H1 (cell line): ENCODE data around the gene ZFAND3. TPM values are rescaled to one million over a fixed set of nuclear protein-coding genes. Genes with fewer than 3 reads are reported as not detected.

Experiments used
- CTCF ChIA-PET: fragments of 300-600 bp; sonication (Branson Sonifier 250); formaldehyde crosslinking; loops from one replicate; lab custom pipeline; 2021; ENCODE audit not compliant: partially characterized antibody; lab: Charles Lee
- POLR2A ChIA-PET: fragments of 300-600 bp; sonication (Branson Sonifier 250); formaldehyde crosslinking; loops from one replicate; lab custom pipeline; 2021; ENCODE audit warnings: inconsistent platforms; ENCODE audit not compliant: partially characterized antibody; lab: Charles Lee
- DNase-seq, 2 experiments: peaks; one replicate each; pipeline versions ENCODE4 v3.0.0 to v3.0.0-alpha.2; 2010 to 2022; ENCODE audit warnings: low spot score in 2 of 2, low read depth in 1 of 2, mixed read lengths in 1 of 2
- FAIRE-seq: peaks from 2 replicates; lab custom pipeline; 2011; peaks lifted over from hg19 to GRCh38; lab: Jason Lieb, UNC
- H2AFZ ChIP-seq: 2 replicates; pipeline ENCODE4 v1.8.1; 2012; ENCODE audit warnings: low read length, inconsistent platforms
- H2AK5ac ChIP-seq: 2 replicates; pipeline ENCODE4 v1.6.1; 2013; ENCODE audit warnings: low read depth, low read length
- H2BK120ac ChIP-seq: replicated peaks from 2 replicates; pipeline ENCODE3; 2013; ENCODE audit warnings: low read depth, low read length, inconsistent platforms
- H2BK12ac ChIP-seq: 2 replicates; pipeline ENCODE4 v1.6.1; 2013; ENCODE audit warnings: low read depth, low read length
- H2BK15ac ChIP-seq: 2 replicates; pipeline ENCODE4 v1.6.1; 2013; ENCODE audit warnings: low read length
- H2BK20ac ChIP-seq: 2 replicates; pipeline ENCODE4 v1.6.1; 2013; ENCODE audit warnings: low read length
- H2BK5ac ChIP-seq: 2 replicates; pipeline ENCODE4 v1.6.1; 2013; ENCODE audit warnings: low read depth, low read length
- H3K14ac ChIP-seq: 2 replicates; pipeline ENCODE4 v1.6.1; 2013; ENCODE audit warnings: inconsistent platforms; ENCODE audit not compliant: insufficient read length
- H3K18ac ChIP-seq: 2 replicates; pipeline ENCODE4 v1.6.1; 2013; ENCODE audit warnings: low read length; ENCODE audit errors: extremely low read depth
- H3K23ac ChIP-seq: 2 replicates; pipeline ENCODE4 v1.6.1; 2013; ENCODE audit warnings: inconsistent platforms; ENCODE audit not compliant: insufficient read length
- H3K23me2 ChIP-seq: 2 replicates; pipeline ENCODE4 v1.6.1; 2013; ENCODE audit warnings: low read depth, low read length
- H3K27ac ChIP-seq: 2 replicates; pipeline ENCODE4 v1.6.1; 2011; ENCODE audit warnings: low read depth, low read length, inconsistent platforms
- H3K27me3 ChIP-seq, 4 experiments: replicated peaks in 1 of 4; 1 replicate in 1 of 4; 2 replicates in 3 of 4; pipeline versions ENCODE4 v1.6.1 to v1.8.1; 2011 to 2013; ENCODE audit warnings: low read length in 3 of 4, mild to moderate bottlenecking in 3 of 4, inconsistent platforms in 2 of 4, mixed read lengths in 2 of 4, moderate library complexity in 1 of 4; ENCODE audit not compliant: control insufficient read depth in 3 of 4, insufficient read depth in 3 of 4; ENCODE audit errors: extremely low read depth in 1 of 4
- H3K36me3 ChIP-seq, 4 experiments: 2 replicates each; pipeline versions ENCODE4 v1.6.1 to v1.8.1; 2011 to 2013; ENCODE audit warnings: mild to moderate bottlenecking in 4 of 4, low read length in 3 of 4, moderate library complexity in 2 of 4, control low read depth in 1 of 4, inconsistent platforms in 1 of 4; ENCODE audit not compliant: insufficient read depth in 4 of 4, control insufficient read depth in 2 of 4
- H3K4ac ChIP-seq: replicated peaks from 2 replicates; pipeline ENCODE3; 2013; ENCODE audit warnings: low read length, low read depth, mixed read lengths, inconsistent platforms; ENCODE audit not compliant: insufficient read length
- H3K4me1 ChIP-seq, 4 experiments: replicated peaks in 1 of 4; 1 replicate in 1 of 4; 2 replicates in 3 of 4; pipeline versions ENCODE4 v1.6.1 to v1.8.1; 2011 to 2013; ENCODE audit warnings: low read length in 3 of 4, inconsistent platforms in 2 of 4, mixed read lengths in 1 of 4; ENCODE audit not compliant: insufficient read depth in 4 of 4, control insufficient read depth in 3 of 4
- H3K4me2 ChIP-seq, 2 experiments: 2 replicates each; pipeline versions ENCODE4 v1.6.1 to v1.8.1; 2011 to 2013; ENCODE audit warnings: low read depth in 2 of 2, low read length in 2 of 2, control low read depth in 1 of 2, inconsistent platforms in 1 of 2, mild to moderate bottlenecking in 1 of 2; ENCODE audit not compliant: insufficient read depth in 1 of 2
- H3K4me3 ChIP-seq, 4 experiments: fragments of 200-600, 300-600 bp in 1 of 4; sonication (generic), shearing (Covaris generic), sonication (Bioruptor Twin) in 1 of 4; 2 replicates each; pipeline versions ENCODE4 v1.5.1 to v1.8.1; 2011 to 2016; ENCODE audit warnings: low read length in 4 of 4, low read depth in 3 of 4, control low read depth in 2 of 4, inconsistent platforms in 2 of 4, mild to moderate bottlenecking in 2 of 4, mixed read lengths in 1 of 4, moderate library complexity in 1 of 4; ENCODE audit not compliant: insufficient read depth in 2 of 4; ENCODE audit errors: extremely low read depth in 1 of 4
- H3K56ac ChIP-seq: replicated peaks from 2 replicates; pipeline ENCODE3; 2013; ENCODE audit warnings: low read depth, mild to moderate bottlenecking, mixed read lengths, low read length, inconsistent platforms; ENCODE audit not compliant: insufficient read length
- H3K79me1 ChIP-seq: 2 replicates; pipeline ENCODE4 v1.6.1; 2013; ENCODE audit warnings: low read depth, low read length, control low read depth
- H3K79me2 ChIP-seq, 2 experiments: 2 replicates each; pipeline versions ENCODE4 v1.6.1 to v1.8.1; 2012 to 2013; ENCODE audit warnings: low read length in 2 of 2, mild to moderate bottlenecking in 2 of 2, inconsistent platforms in 1 of 2; ENCODE audit not compliant: insufficient read depth in 2 of 2, control insufficient read depth in 1 of 2
- H3K9ac ChIP-seq, 4 experiments: replicated peaks in 1 of 4; 1 replicate in 1 of 4; 2 replicates in 3 of 4; pipeline versions ENCODE4 v1.6.1 to v1.8.1; 2011 to 2013; ENCODE audit warnings: low read depth in 3 of 4, low read length in 3 of 4, control low read depth in 2 of 4, mild to moderate bottlenecking in 2 of 4, moderate library complexity in 2 of 4, inconsistent platforms in 1 of 4; ENCODE audit errors: extremely low read depth in 1 of 4
- H3K9me3 ChIP-seq, 2 experiments: 2 replicates each; pipeline versions ENCODE4 v1.6.1 to v1.8.1; 2012 to 2013; ENCODE audit warnings: mild to moderate bottlenecking in 2 of 2, moderate library complexity in 2 of 2, control low read depth in 1 of 2, inconsistent platforms in 1 of 2, low read depth in 1 of 2, low read length in 1 of 2, mixed read lengths in 1 of 2; ENCODE audit not compliant: insufficient read depth in 2 of 2
- H4K20me1 ChIP-seq, 2 experiments: replicated peaks in 1 of 2; 2 replicates each; pipeline versions ENCODE3 to v1.8.1; 2011 to 2013; ENCODE audit warnings: inconsistent platforms in 2 of 2, low read length in 2 of 2, mild to moderate bottlenecking in 1 of 2; ENCODE audit not compliant: insufficient read depth in 2 of 2, control insufficient read depth in 1 of 2
- H4K5ac ChIP-seq: 2 replicates; pipeline ENCODE4 v1.6.1; 2013; ENCODE audit warnings: low read length, low read depth, mixed read lengths, inconsistent platforms; ENCODE audit not compliant: insufficient read length
- H4K8ac ChIP-seq: 2 replicates; pipeline ENCODE4 v1.8.0; 2013; ENCODE audit warnings: mild to moderate bottlenecking, moderate library complexity, low read length, inconsistent platforms; ENCODE audit not compliant: insufficient read depth; ENCODE audit errors: extremely low read depth
- H4K91ac ChIP-seq: replicated peaks from 2 replicates; pipeline ENCODE3; 2013; ENCODE audit warnings: low read length, mixed read lengths, inconsistent platforms; ENCODE audit not compliant: insufficient read length
- EGR1 ChIP-seq: IDR thresholded peaks from 2 replicates; pipeline ENCODE4 v1.6.1; 2011; ENCODE audit warnings: low read depth, low read length, borderline replicate concordance
- NRF1 ChIP-seq: IDR thresholded peaks from 2 replicates; pipeline ENCODE4 v1.6.1; 2011; ENCODE audit warnings: mild to moderate bottlenecking, low read depth, low read length, improper control_type of control experiment
- SIN3A ChIP-seq, 2 experiments: IDR thresholded peaks in 1 of 2; conservative IDR thresholded peaks in 1 of 2; 2 replicates each; pipeline ENCODE4 v1.6.1; 2011 to 2012; ENCODE audit warnings: low read length in 2 of 2, improper control_type of control experiment in 1 of 2, low read depth in 1 of 2, mild to moderate bottlenecking in 1 of 2
- SP2 ChIP-seq: IDR thresholded peaks from 2 replicates; pipeline ENCODE4 v1.6.1; 2012; ENCODE audit warnings: mild to moderate bottlenecking, low read length, inconsistent platforms
- ZNF274 ChIP-seq: IDR thresholded peaks from 2 replicates; pipeline ENCODE4 v1.7.0; 2012; ENCODE audit warnings: low read length, borderline replicate concordance; ENCODE audit errors: extremely low read depth
- WGBS, 2 experiments: shearing (Covaris generic) in 1 of 2; methylation state at CpG; one replicate each; pipeline versions ENCODE4 v1.1.6 to v1.1.7; 2013 to 2015; ENCODE audit warnings: low lambda C conversion rate in 2 of 2, mixed read lengths in 2 of 2, inconsistent platforms in 1 of 2, low coverage in 1 of 2, missing lambda C conversion rate in 1 of 2; ENCODE audit not compliant: insufficient replicate concordance in 2 of 2, insufficient coverage in 1 of 2, insufficient read length in 1 of 2; ENCODE audit errors: extremely low coverage in 1 of 2, missing lambda C conversion rate in 1 of 2; 5-methylcytosine and 5-hydroxymethylcytosine counted together
- polyA plus RNA-seq, 7 experiments: library from polyadenylated mRNA; depleted of rRNA in 3 of 7; stranded (reverse) in 5 of 7; unstranded in 2 of 7; fragments of >200 nt in 5 of 7; fragments of 200-250 nt in 2 of 7; gene quantifications; 1 replicate in 5 of 7; 2 replicates in 1 of 7; 4 replicates in 1 of 7; pipeline versions ENCODE4 v1.2.1 to v1.2.3, GENCODE V29; 2011 to 2013; ENCODE audit warnings: missing spikeins in 2 of 7, mixed read lengths in 2 of 7
- total RNA-seq: library from RNA; stranded (reverse); fragmentation: NEBNext Ultra II Directional; extraction: Animal tissue kit (Norgen Biotek cat#: 25700); gene quantifications from 2 replicates; pipeline ENCODE4 v1.2.1, GENCODE V29; 2021

ZFAND3 gene
- total and polyA plus RNA-seq, 2 of the 8 experiments (the other 6 are each of a cell fraction or from before 2014, with no cell fraction given) = 13.0 to 51.3 TPM

DNA sequence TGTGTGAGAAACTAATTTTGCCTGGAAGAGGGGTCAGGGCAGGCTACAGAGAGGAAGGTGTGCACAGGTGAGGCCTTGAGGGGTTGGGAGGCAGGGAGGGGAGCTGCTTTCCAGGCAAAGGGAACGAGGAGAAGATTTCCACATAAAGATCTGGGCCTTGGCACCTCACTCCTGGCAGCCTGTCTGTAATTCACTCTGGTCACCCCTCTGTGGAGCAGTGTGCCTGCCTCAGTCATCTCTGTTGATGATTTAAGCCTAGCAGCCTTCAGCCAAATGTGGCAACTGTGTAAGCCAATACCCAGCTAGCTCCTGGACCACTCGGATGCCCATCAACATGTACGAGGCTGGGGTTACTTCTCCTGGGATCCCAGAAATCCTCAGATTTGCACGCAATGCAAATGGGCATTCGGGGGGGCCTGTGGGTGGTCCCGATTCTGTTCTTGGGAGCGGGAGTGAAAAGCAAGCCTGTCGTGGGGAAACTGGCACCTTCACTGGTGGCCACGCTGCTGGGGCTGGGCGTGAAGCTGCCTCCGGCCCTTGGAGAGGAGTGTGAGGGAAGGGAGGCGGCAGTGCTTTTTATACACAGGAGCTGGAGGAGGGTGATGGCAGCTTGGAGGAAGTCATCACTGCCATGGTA lies 360.4 kb downstream of the ZFAND3 start:
- 86% methylated on average over 12 of the region's 12 CpGs; no CpG with 5 or more reads in 1 of the 2 experiments for WGBS, 2 experiments
- peak overlapping the region; percentile 13 for H3K4ac ChIP-seq
- no peak overlapping the region for H3K23ac ChIP-seq
- no peak for FAIRE-seq
- H2AFZ ChIP-seq = no peak overlapping the region
- no peaks in the 10 kb centered on the region for H3K27me3 ChIP-seq
- no peaks in the 10 kb centered on the region for H3K79me2 ChIP-seq
- no peak overlapping the region; the same call in 1 of the 2 replicates for H2BK5ac ChIP-seq
- no peak overlapping the region for H4K5ac ChIP-seq
- CTCF ChIA-PET = interaction anchor here (0.6 to 1.6 kb wide), 7 partner anchors 9 to 438 kb away, joined by 3 to 4 read pairs (median 3); no protein-coding TSS in a partner anchor
- no peaks in the 10 kb centered on the region for H3K23me2 ChIP-seq
- H4K20me1 ChIP-seq = peaks cover 0 to 2% of the 10 kb centered on the region in 2 experiments
- no peak overlapping the region for H2BK20ac ChIP-seq
- H3K4me1 ChIP-seq = peaks cover 0 to 4% (median 0%) of the 10 kb centered on the region in 4 experiments; a peak in 3 of 7 replicates
- H3K79me1 ChIP-seq = no peaks in the 10 kb centered on the region
- H3K36me3 ChIP-seq = no peaks in the 10 kb centered on the region
- no peaks in the 10 kb centered on the region for H3K9me3 ChIP-seq
- no peak overlapping the region for H2BK15ac ChIP-seq
- TF ChIP-seq EGR1 = no peak
- TF ChIP-seq SP2 = no peak
- no peak for TF ChIP-seq NRF1
- TF ChIP-seq SIN3A (conservative IDR thresholded peaks at IDR 0.05 in 1 of 2, IDR thresholded peaks at IDR 0.05 in 1 of 2; ENCODE audit: low read depth in 1 of 2, low read length in 2 of 2) = no peak
- TF ChIP-seq ZNF274 = no peak
- TF ChIP-seq, all 59 proteins: peak for 0
- no peak overlapping the region for H3K4me3 ChIP-seq
- H4K91ac ChIP-seq = no peak overlapping the region
- no peak overlapping the region for H2AK5ac ChIP-seq
- no peak overlapping the region for H3K4me2 ChIP-seq
- no peak overlapping the region for H3K9ac ChIP-seq
- H3K56ac ChIP-seq = no peak overlapping the region
- H3K18ac ChIP-seq = no peak overlapping the region
- no peak overlapping the region for H2BK120ac ChIP-seq
- H4K8ac ChIP-seq = no peak overlapping the region
- peak in 1 of 2 experiments; percentile 43 for DNase-seq
- no peak overlapping the region for H2BK12ac ChIP-seq
- no peak overlapping the region for H3K14ac ChIP-seq
- POLR2A ChIA-PET = no interaction called here
- no peak overlapping the region for H3K27ac ChIP-seq
